ENCODE measurements around the gene IRF2. TPM values are rescaled to one million over a fixed set of nuclear protein-coding genes. Genes with fewer than 3 reads are reported as not detected.

The IRF2 gene
- total and polyA plus RNA-seq, 12 donors: 9.3 to 41.4 (median 28.6) TPM

GRCh38 chr4:184392748-184393559 is 81.4 kb downstream of the IRF2 start:
- ATAC-seq (peak in 6 of 8 donors; percentile 15 to 77 (median 29)), DNase-seq (no peak)
- Histone ChIP-seq H3K4me3 (peak overlapping the region in 2 of 10 donors; percentile 13 to 38), H3K4me1 (peaks cover 0 to 88% (median 27%) of the 10 kb centered on the region in 9 donors), H3K27me3 (no peaks in the 10 kb centered on the region), H3K27ac (peak overlapping the region in 7 of 10 donors; percentile 27 to 89 (median 62)), H3K36me3 (peaks cover 0 to 98% (median 20%) of the 10 kb centered on the region in 9 donors), H3K9me3 (peaks cover 0 to 3% (median 0%) of the 10 kb centered on the region in 11 donors)
- intact Hi-C loops (cut with DNase I): loop anchor here in 1 of 10 donors (10.0 kb wide), 1 partner anchor 142 kb away; no protein-coding TSS in a partner anchor
- 85 to 88% methylated on average over 17 of the region's 17 CpGs for WGBS, 2 donors
- no peak for TF ChIP-seq CTCF (IDR thresholded peaks at IDR 0.05)

GRCh38 chr4:184392316-184392715 is 82.0 kb downstream of the IRF2 start:
- peaks cover 0 to 97% (median 20%) of the 10 kb centered on the region in 9 donors for H3K36me3 ChIP-seq
- intact Hi-C loops (cut with DNase I): loop anchor here in 1 of 10 donors (10.0 kb wide), 1 partner anchor 142 kb away; no protein-coding TSS in a partner anchor
- DNase-seq (no peak), ATAC-seq (no peak)
- WGBS, 2 donors: 93% methylated on average over 6 of the region's 6 CpGs
- peaks cover 0 to 3% (median 0%) of the 10 kb centered on the region in 11 donors for H3K9me3 ChIP-seq
- H3K27ac ChIP-seq: peak overlapping the region in 7 of 10 donors; percentile 27 to 89 (median 62)
- no peaks in the 10 kb centered on the region for H3K27me3 ChIP-seq
- no peak for TF ChIP-seq CTCF (IDR thresholded peaks at IDR 0.05)
- peaks cover 0 to 87% (median 30%) of the 10 kb centered on the region in 9 donors for H3K4me1 ChIP-seq
- peak overlapping the region in 2 of 10 donors; percentile 13 to 38 for H3K4me3 ChIP-seq

- DNase-seq (no peak), ATAC-seq (peak in 4 of 8 donors; percentile 5 to 55 (median 18))
- TF ChIP-seq CTCF (IDR thresholded peaks at IDR 0.05): no peak
- Histone ChIP-seq H3K4me1 (peaks cover 10 to 87% (median 38%) of the 10 kb centered on the region in 9 donors), H3K4me3 (no peak overlapping the region), H3K27me3 (no peaks in the 10 kb centered on the region), H3K9me3 (peaks cover 0 to 3% (median 0%) of the 10 kb centered on the region in 11 donors), H3K36me3 (peaks cover 0 to 88% (median 20%) of the 10 kb centered on the region in 9 donors), H3K27ac (peak overlapping the region; percentile 11 to 93 (median 85))
- 56 to 71% methylated on average over 24 of the region's 24 CpGs for WGBS, 2 donors
- intact Hi-C loops (cut with DNase I): loop anchor here in 7 of 10 donors (5.0 to 10.0 kb wide), 7 partner anchors 43 to 147 kb away; partner anchors contain the start of gene IRF2 (in 2 of the 7)
These were observed 84.1 kb downstream of the IRF2 start for GRCh38 chr4:184389978-184390900.
